Glutamatergic neuron (in vitro differentiated cells): Measurements from ENCODE around the gene AMHR2. TPM values are rescaled to one million over a fixed set of nuclear protein-coding genes. Genes with fewer than 3 reads are reported as not detected.

Experiments
- DNase-seq: peaks from one replicate; pipeline ENCODE4 v3.0.0; 2022
- H3K27ac Mint-ChIP-seq: one replicate; pipeline ENCODE4 v1.8.0; 2020; ENCODE audit warnings: mild to moderate bottlenecking, mixed read lengths, inconsistent platforms; ENCODE audit not compliant: unreplicated experiment
- H3K27me3 Mint-ChIP-seq: one replicate; pipeline ENCODE4 v1.8.0; 2020; ENCODE audit warnings: mild to moderate bottlenecking, moderate library complexity, mixed read lengths, inconsistent platforms; ENCODE audit not compliant: unreplicated experiment
- H3K36me3 Mint-ChIP-seq: one replicate; pipeline ENCODE4 v1.8.0; 2020; ENCODE audit warnings: mild to moderate bottlenecking, mixed read lengths, inconsistent platforms; ENCODE audit not compliant: unreplicated experiment
- H3K4me1 Mint-ChIP-seq: one replicate; pipeline ENCODE4 v1.8.0; 2020; ENCODE audit warnings: mild to moderate bottlenecking, low read depth, mixed read lengths, inconsistent platforms; ENCODE audit not compliant: unreplicated experiment
- H3K4me3 Mint-ChIP-seq: one replicate; pipeline ENCODE4 v1.8.0; 2020; ENCODE audit warnings: mild to moderate bottlenecking, mixed read lengths, inconsistent platforms; ENCODE audit not compliant: unreplicated experiment
- H3K9me3 Mint-ChIP-seq: one replicate; pipeline ENCODE4 v1.8.0; 2020; ENCODE audit warnings: mild to moderate bottlenecking, moderate library complexity, mixed read lengths, inconsistent platforms; ENCODE audit not compliant: unreplicated experiment
- total RNA-seq: library from RNA; stranded (reverse); fragmentation: NEBNext Ultra II Directional; extraction: Animal tissue kit (Norgen Biotek cat#: 25700); gene quantifications from one replicate; pipeline ENCODE4 v1.2.1, GENCODE V29; 2021; ENCODE audit not compliant: unreplicated experiment
- TF ChIP-seq, protein P1 (sequence below): fragments of 200-600 bp; sonication (generic); IDR thresholded peaks from one replicate; pipeline ENCODE4 v1.5.0; 2021; ENCODE audit not compliant: partially characterized antibody, unreplicated experiment

AMHR2 gene
- total RNA-seq, 1 donor from 2014 or later: not detected

DNA sequence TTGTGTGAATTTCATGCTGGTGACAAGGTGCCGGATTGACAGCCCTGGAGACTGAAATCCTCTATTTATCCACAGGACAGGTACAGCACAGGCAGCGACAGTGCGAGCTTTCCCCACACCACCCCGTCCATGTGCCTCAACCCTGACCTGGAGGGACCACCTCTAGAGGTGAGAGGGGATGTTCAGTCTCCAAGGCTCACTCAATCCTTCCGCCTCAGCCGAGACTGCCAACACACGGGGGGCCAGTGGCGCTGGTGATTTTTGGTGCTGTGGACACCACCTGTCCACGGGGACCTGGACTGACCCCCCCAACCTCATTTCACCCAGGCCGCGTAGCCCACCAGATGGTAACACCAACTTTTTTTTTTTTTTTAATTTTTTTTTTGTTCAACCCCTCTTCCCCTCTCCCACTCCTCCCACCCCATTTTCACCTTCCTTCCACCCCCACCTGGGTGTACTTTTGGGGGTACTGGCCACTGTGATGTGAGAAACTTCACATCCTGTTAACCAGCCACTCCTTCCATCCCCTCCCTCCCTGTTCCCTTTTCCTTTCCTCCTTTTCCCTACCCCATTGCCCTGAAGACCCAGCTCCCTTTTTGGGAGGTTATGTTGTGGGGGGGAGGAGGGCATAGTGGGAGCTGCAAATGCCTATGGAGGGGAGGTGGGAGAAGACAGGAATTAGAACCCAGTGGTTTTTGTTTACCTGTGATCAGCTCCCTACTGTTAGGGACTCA, 41.2 kb downstream of the AMHR2 start:
- TF ChIP-seq, protein P1, sequence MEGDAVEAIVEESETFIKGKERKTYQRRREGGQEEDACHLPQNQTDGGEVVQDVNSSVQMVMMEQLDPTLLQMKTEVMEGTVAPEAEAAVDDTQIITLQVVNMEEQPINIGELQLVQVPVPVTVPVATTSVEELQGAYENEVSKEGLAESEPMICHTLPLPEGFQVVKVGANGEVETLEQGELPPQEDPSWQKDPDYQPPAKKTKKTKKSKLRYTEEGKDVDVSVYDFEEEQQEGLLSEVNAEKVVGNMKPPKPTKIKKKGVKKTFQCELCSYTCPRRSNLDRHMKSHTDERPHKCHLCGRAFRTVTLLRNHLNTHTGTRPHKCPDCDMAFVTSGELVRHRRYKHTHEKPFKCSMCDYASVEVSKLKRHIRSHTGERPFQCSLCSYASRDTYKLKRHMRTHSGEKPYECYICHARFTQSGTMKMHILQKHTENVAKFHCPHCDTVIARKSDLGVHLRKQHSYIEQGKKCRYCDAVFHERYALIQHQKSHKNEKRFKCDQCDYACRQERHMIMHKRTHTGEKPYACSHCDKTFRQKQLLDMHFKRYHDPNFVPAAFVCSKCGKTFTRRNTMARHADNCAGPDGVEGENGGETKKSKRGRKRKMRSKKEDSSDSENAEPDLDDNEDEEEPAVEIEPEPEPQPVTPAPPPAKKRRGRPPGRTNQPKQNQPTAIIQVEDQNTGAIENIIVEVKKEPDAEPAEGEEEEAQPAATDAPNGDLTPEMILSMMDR: no peak
- peaks cover 4% of the 10 kb centered on the region for H3K27me3 Mint-ChIP-seq
- H3K4me1 Mint-ChIP-seq: peaks cover 6% of the 10 kb centered on the region
- no peak overlapping the region for H3K4me3 Mint-ChIP-seq
- H3K27ac Mint-ChIP-seq: peak overlapping the region; percentile 48
- H3K9me3 Mint-ChIP-seq: no peaks in the 10 kb centered on the region
- H3K36me3 Mint-ChIP-seq: no peaks in the 10 kb centered on the region
- DNase-seq: no peak

DNA sequence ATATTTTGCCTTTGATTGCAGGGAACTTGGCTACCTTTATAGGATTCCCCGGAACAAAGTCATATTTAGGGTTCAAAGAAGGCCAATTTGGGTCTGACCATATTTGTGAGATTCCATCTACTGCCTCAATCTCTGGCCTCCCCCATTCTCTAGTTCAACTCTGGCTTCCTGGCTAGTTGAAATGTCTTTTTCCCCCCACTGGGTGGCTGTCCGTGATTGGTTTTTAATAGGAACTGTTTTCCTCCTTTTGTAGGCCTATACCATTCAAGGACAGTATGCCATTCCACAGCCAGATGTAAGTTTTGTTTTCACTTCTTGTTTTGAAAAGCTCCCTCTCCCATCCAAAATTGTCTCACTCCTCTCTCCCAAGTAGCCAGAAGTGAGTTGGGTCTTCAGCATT, 42.0 kb downstream of the AMHR2 start:
- TF ChIP-seq, protein P1: no peak
- Mint-ChIP-seq H3K27ac (peak overlapping the region; percentile 48), H3K4me1 (peaks cover 5% of the 10 kb centered on the region), H3K9me3 (no peaks in the 10 kb centered on the region), H3K4me3 (no peak overlapping the region), H3K27me3 (peaks cover 4% of the 10 kb centered on the region), H3K36me3 (no peaks in the 10 kb centered on the region)
- no peak for DNase-seq

DNA sequence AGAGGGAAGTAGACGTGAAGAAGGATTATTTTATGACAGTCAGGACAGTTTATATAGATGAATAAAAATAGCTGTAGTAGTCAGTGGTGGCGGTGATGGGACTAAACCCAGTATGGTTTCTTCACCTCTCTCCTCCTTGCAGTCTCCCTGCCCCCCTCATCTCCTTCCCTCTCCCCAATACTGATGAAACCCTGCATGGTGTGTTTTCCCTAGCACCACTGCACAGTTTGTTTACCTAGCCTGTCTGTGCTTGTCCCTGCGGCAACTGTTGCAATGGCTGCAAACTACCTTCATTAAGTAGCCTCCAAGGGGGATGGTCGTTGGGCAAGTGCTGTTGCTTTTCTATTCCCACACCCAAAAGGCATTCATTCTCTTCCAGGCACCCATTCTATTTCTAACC, 43.0 kb downstream of the AMHR2 start:
- peaks cover 5% of the 10 kb centered on the region for H3K4me1 Mint-ChIP-seq
- DNase-seq: no peak
- TF ChIP-seq, protein P1: no peak
- no peaks in the 10 kb centered on the region for H3K9me3 Mint-ChIP-seq
- H3K27me3 Mint-ChIP-seq: peaks cover 6% of the 10 kb centered on the region
- H3K4me3 Mint-ChIP-seq: no peak overlapping the region
- no peaks in the 10 kb centered on the region for H3K36me3 Mint-ChIP-seq
- H3K27ac Mint-ChIP-seq: no peak overlapping the region

DNA sequence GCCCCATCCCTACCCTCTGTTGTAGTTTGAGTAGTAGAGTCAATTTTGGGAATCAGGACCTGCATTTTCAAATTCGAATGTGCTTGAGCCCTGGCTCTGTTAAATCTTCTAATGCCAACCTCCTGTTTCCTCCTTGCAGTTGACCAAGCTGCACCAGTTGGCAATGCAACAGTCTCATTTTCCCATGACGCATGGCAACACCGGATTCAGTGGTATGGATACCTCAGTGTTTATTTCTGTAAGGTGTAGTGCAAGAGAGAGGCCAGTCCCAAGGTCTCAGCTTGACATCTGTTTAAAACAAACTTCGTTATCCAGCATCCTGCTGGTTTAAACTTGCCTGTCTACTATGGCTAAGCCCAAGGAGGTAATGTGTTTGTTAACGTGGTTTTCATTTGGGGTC, 43.4 kb downstream of the AMHR2 start:
- Mint-ChIP-seq H3K4me1 (peaks cover 7% of the 10 kb centered on the region), H3K27me3 (peaks cover 6% of the 10 kb centered on the region), H3K36me3 (no peaks in the 10 kb centered on the region), H3K4me3 (no peak overlapping the region), H3K27ac (no peak overlapping the region), H3K9me3 (no peaks in the 10 kb centered on the region)
- TF ChIP-seq, protein P1: no peak
- no peak for DNase-seq

DNA sequence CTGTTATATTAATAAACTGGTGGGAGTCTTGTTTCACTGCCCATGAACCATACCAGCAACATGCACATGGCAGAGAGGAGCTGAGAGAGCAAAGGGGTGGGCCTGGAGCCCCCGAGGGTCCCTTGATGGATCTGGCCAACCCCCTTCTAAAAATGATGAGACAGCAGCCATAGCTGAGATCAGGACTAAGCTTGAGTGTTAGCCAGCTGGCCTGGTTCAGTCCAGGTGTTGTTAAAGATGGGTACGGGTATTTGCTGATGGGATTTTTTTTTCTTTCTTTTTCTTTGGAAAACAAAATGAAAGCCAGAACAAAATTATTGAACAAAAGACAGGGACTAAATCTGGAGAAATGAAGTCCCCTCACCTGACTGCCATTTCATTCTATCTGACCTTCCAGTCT, 44.2 kb downstream of the AMHR2 start:
- H3K27ac Mint-ChIP-seq: no peak overlapping the region
- no peaks in the 10 kb centered on the region for H3K9me3 Mint-ChIP-seq
- TF ChIP-seq, protein P1: no peak
- DNase-seq: no peak
- peaks cover 6% of the 10 kb centered on the region for H3K27me3 Mint-ChIP-seq
- no peak overlapping the region for H3K4me3 Mint-ChIP-seq
- no peaks in the 10 kb centered on the region for H3K36me3 Mint-ChIP-seq
- peaks cover 7% of the 10 kb centered on the region for H3K4me1 Mint-ChIP-seq
